NCI-H460 (cell line): ENCODE results near the gene UBE3D. TPM values are rescaled to one million over a fixed set of nuclear protein-coding genes. Genes with fewer than 3 reads are reported as not detected.
A peak's percentile ranks its signal among the peaks of the same experiment; 100 is the strongest.
"Not testable (repeated sequence)": the region's sequence is repeated elsewhere in the genome, so short reads cannot be mapped to it uniquely, and the experiment has no call there.

Experiments used
- DNase-seq: peaks from one replicate; pipeline ENCODE4 v3.0.0-alpha.2; 2016; ENCODE audit warnings: low read depth; ENCODE audit errors: extremely low read depth
- total RNA-seq: library from RNA; depleted of rRNA; stranded (reverse); fragments of >200 nt; shearing (Covaris generic); gene quantifications from 2 replicates; pipeline ENCODE4 v1.2.3, GENCODE V29; 2014

UBE3D gene
- total RNA-seq, 1 experiment from 2014 or later: 6.5 TPM

- DNase-seq: peak; percentile 28
Observed at GRCh38 chr6:83055366-83055964, 10.2 kb downstream of the UBE3D start.

GRCh38 chr6:83053678-83054077 lies 12.0 kb downstream of the UBE3D start:
- DNase-seq: no peak

GRCh38 chr6:83051377-83052172 lies 14.1 kb downstream of the UBE3D start:
- DNase-seq: no peak

GRCh38 chr6:83047065-83047754 lies 18.4 kb downstream of the UBE3D start:
- no peak for DNase-seq

GRCh38 chr6:83044091-83044768 lies 21.4 kb downstream of the UBE3D start:
- no peak for DNase-seq

- no peak for DNase-seq
Observed at GRCh38 chr6:83042467-83043053, 23.1 kb downstream of the UBE3D start.

GRCh38 chr6:83038246-83038645 lies 27.4 kb downstream of the UBE3D start:
- no peak for DNase-seq

GRCh38 chr6:83031689-83032088 lies 34.0 kb downstream of the UBE3D start:
- DNase-seq: no peak

GRCh38 chr6:83019741-83020140 lies 45.9 kb downstream of the UBE3D start:
- no peak for DNase-seq

- not testable (repeated sequence) for DNase-seq
Observed at GRCh38 chr6:83011131-83011530, 54.5 kb downstream of the UBE3D start.

- no peak for DNase-seq
Observed at GRCh38 chr6:83008626-83009025, 57.0 kb downstream of the UBE3D start.

GRCh38 chr6:83006270-83006905 lies 59.3 kb downstream of the UBE3D start:
- DNase-seq: no peak

- no peak for DNase-seq
Observed at GRCh38 chr6:82996156-82996555, 69.5 kb downstream of the UBE3D start.

GRCh38 chr6:82995066-82995465 lies 70.6 kb downstream of the UBE3D start:
- DNase-seq: no peak

- DNase-seq: no peak
Observed at GRCh38 chr6:82989736-82990290, 75.8 kb downstream of the UBE3D start.

- DNase-seq: no peak
Observed at GRCh38 chr6:82988930-82989351, 76.7 kb downstream of the UBE3D start.

- DNase-seq: no peak
Observed at GRCh38 chr6:82987951-82988350, 77.7 kb downstream of the UBE3D start.

- no peak for DNase-seq
Observed at GRCh38 chr6:82987416-82987815, 78.2 kb downstream of the UBE3D start.

- DNase-seq: no peak
Observed at GRCh38 chr6:82984720-82985119, 80.9 kb downstream of the UBE3D start.

GRCh38 chr6:82980086-82980485 lies 85.6 kb downstream of the UBE3D start:
- DNase-seq: no peak
